Erythroblast (primary cell): ENCODE measurements around the gene TMEM225.

Source experiments
- GATA1 ChIP-seq: IDR thresholded peaks from 2 replicates; pipeline ENCODE4 v1.6.1; 2011; ENCODE audit warnings: low read depth, mild to moderate bottlenecking, control low read depth, low read length, moderate library complexity
- POLR2A ChIP-seq: IDR thresholded peaks from 2 replicates; pipeline ENCODE4 v1.6.1; 2011; ENCODE audit warnings: mild to moderate bottlenecking, low read length

DNA sequence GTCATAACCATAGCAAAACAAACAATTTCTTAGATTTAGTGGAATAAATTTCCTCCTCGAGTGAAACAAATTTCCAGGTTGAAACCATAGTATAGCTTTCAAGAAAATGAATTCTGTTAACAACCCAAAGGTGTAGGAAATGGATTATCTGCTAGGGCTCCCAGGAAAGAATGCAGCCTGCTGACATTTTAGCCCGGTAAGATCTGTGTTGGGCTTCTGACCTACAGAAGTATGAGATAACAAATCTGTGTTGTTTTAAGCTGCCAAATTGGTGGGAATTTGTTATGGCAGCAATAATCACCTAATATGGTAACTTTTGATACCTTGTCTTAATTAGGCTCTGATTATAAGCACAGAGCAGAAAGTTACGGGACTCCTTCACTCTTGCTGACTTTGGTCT lies 47.3 kb downstream of the TMEM225 start:
- TF ChIP-seq POLR2A: no peak
- no peak for TF ChIP-seq GATA1
